ENCODE results near the gene ZFYVE16. TPM values are rescaled to one million over a fixed set of nuclear protein-coding genes. Genes with fewer than 3 reads are reported as not detected.

Gene ZFYVE16
- total and polyA plus RNA-seq, 2 of the 13 experiments (the other 11 are each of a cell fraction or from before 2014, with no cell fraction given), result 9.3 to 33.3 TPM

- TF ChIP-seq IRF1 (CRISPR knock-in tag; IDR thresholded peaks at IDR 0.05; ENCODE audit: low read depth), result 0 out of 2 replicates have a peak, but pooled peaks have one; percentile 36
- no peak for TF ChIP-seq FOXM1 (CRISPR knock-in tag; IDR thresholded peaks at IDR 0.05)
- TF ChIP-seq HNF4G (IDR thresholded peaks at IDR 0.05; ENCODE audit: borderline replicate concordance, low read depth, low read length), result no peak
- no peak for TF ChIP-seq HNF4G (CRISPR knock-in tag; IDR thresholded peaks at IDR 0.05; ENCODE audit: borderline replicate concordance, low read depth)
- no peak for TF ChIP-seq HMG20B (CRISPR knock-in tag; conservative IDR thresholded peaks at IDR 0.05)
- peak; percentile 90; the same call in 1 of the 2 replicates for TF ChIP-seq ZNF703 (CRISPR knock-in tag; IDR thresholded peaks at IDR 0.05; ENCODE audit: borderline replicate concordance)
- no peak for TF ChIP-seq CERS6 (CRISPR knock-in tag; IDR thresholded peaks at IDR 0.05)
- TF ChIP-seq FOXA1 (IDR thresholded peaks at IDR 0.05), result no peak
- TF ChIP-seq FOXA1 (CRISPR knock-in tag; IDR thresholded peaks at IDR 0.05), result no peak
- TF ChIP-seq ZNF563 (CRISPR knock-in tag; IDR thresholded peaks at IDR 0.05), result peak; percentile 72; the same call in 1 of the 2 replicates
- no peak for TF ChIP-seq DMTF1 (CRISPR knock-in tag; IDR thresholded peaks at IDR 0.05)
- peak; percentile 73 for TF ChIP-seq GFI1 (CRISPR knock-in tag; IDR thresholded peaks at IDR 0.05; ENCODE audit: borderline replicate concordance)
- no peak for TF ChIP-seq SIN3B (IDR thresholded peaks at IDR 0.05; ENCODE audit: low read length)
- TF ChIP-seq MYNN (CRISPR knock-in tag; IDR thresholded peaks at IDR 0.05; ENCODE audit: low read depth), result no peak
- TF ChIP-seq ZNF576 (CRISPR knock-in tag; IDR thresholded peaks at IDR 0.05), result no peak
- peak; percentile 23; the same call in 1 of the 2 replicates for TF ChIP-seq RAD21 (CRISPR knock-in tag; IDR thresholded peaks at IDR 0.05)
- TF ChIP-seq ZNF772 (CRISPR knock-in tag; IDR thresholded peaks at IDR 0.05), result no peak
- no peak for TF ChIP-seq SRSF9 (IDR thresholded peaks at IDR 0.05; ENCODE audit: borderline replicate concordance, insufficient read depth, low read depth, low read length, poor library complexity, severe bottlenecking)
- TF ChIP-seq ZNF432 (CRISPR knock-in tag; IDR thresholded peaks at IDR 0.05; ENCODE audit: borderline replicate concordance), result no peak
- no peak for TF ChIP-seq SMAD9 (CRISPR knock-in tag; IDR thresholded peaks at IDR 0.05)
- TF ChIP-seq HIC2 (CRISPR knock-in tag; IDR thresholded peaks at IDR 0.05; ENCODE audit: low read depth), result no peak
- no peak for TF ChIP-seq RFXAP (CRISPR knock-in tag; IDR thresholded peaks at IDR 0.05; ENCODE audit: borderline replicate concordance)
- no peak for TF ChIP-seq ZNF180 (CRISPR knock-in tag; IDR thresholded peaks at IDR 0.05; ENCODE audit: borderline replicate concordance, low read depth)
Measured at GRCh38 chr5:80407735-80408483, at the start of gene ZFYVE16 (continued).
